HCT116 (cell line): ENCODE data around the gene TCEANC2. TPM values are rescaled to one million over a fixed set of nuclear protein-coding genes. Genes with fewer than 3 reads are reported as not detected.

Experiments
- ATAC-seq: fragments of 200-7000 bp; cut with Tn5 transposase; 2 replicates; pipeline ENCODE4 v1.9.1; 2020; ENCODE audit warnings: mild to moderate bottlenecking, moderate library complexity
- BruUV-seq: library from RNA; stranded (reverse); fragments of 400-500 nt; replicated peaks from 2 replicates; lab custom pipeline; 2021; lab: Mats Ljungman, UMichigan
- CTCF ChIA-PET: fragments of 300-600 bp; sonication (Branson Sonifier 250); formaldehyde crosslinking; loops from one replicate; lab custom pipeline; 2021; ENCODE audit warnings: antibody characterized with exemption; lab: Charles Lee
- POLR2A ChIA-PET: fragments of 300-600, 350-600 bp; sonication (Branson Sonifier 250); formaldehyde crosslinking; loops from one replicate; lab custom pipeline; 2021; ENCODE audit warnings: antibody characterized with exemption; lab: Charles Lee
- RAD21 ChIA-PET, 2 experiments: fragments of 300-600 bp; sonication (Branson Sonifier 250); formaldehyde crosslinking; loops; one replicate each; lab custom pipeline; 2023; ENCODE audit warnings: low total read pairs in 2 of 2; ENCODE audit not compliant: uncharacterized antibody in 2 of 2, unreplicated experiment in 2 of 2, low non-redundant PET in 1 of 2; lab: Charles Lee
- DNase-seq: peaks from one replicate; pipeline ENCODE4 v3.0.0-alpha.2; 2010; ENCODE audit warnings: low read depth, low spot score
- H2AFZ ChIP-seq: fragments of 200-600 bp; shearing (Covaris generic), sonication (generic); 2 replicates; pipeline ENCODE4 v1.6.1; 2017; ENCODE audit warnings: low read depth, mixed run types, mixed read lengths, antibody characterized with exemption, low read length; ENCODE audit not compliant: poor library complexity, severe bottlenecking
- H3K27ac ChIP-seq: 2 replicates; pipeline ENCODE4 v1.5.1; 2012; ENCODE audit warnings: low read depth, low read length
- H3K27me3 ChIP-seq: fragments of 200-600 bp; sonication (generic); 2 replicates; pipeline ENCODE4 v1.6.1; 2016; ENCODE audit warnings: mixed run types, low read length, mixed read lengths; ENCODE audit not compliant: insufficient read depth
- H3K36me3 ChIP-seq, 2 experiments: fragments of 200-500 bp in 1 of 2; fragments of 200-600 bp in 1 of 2; sonication (Bioruptor generic) in 1 of 2; sonication (generic) in 1 of 2; 2 replicates each; pipeline versions ENCODE4 v1.5.1 to v1.6.1; 2014 to 2016; ENCODE audit warnings: low read length in 2 of 2, inconsistent platforms in 1 of 2, mixed read lengths in 1 of 2, mixed run types in 1 of 2; ENCODE audit not compliant: insufficient read depth in 2 of 2, control insufficient read depth in 1 of 2
- H3K4me1 ChIP-seq, 2 experiments: fragments of 200-600 bp in 1 of 2; sonication (generic) in 1 of 2; 2 replicates each; pipeline versions ENCODE4 v1.5.1 to v1.6.1; 2012 to 2017; ENCODE audit warnings: low read length in 2 of 2, inconsistent platforms in 1 of 2, mild to moderate bottlenecking in 1 of 2, mixed read lengths in 1 of 2, mixed run types in 1 of 2, moderate library complexity in 1 of 2; ENCODE audit not compliant: insufficient read depth in 2 of 2, control insufficient read depth in 1 of 2
- H3K4me2 ChIP-seq: fragments of 200-600 bp; sonication (generic); 2 replicates; pipeline ENCODE4 v1.6.1; 2017; ENCODE audit warnings: mixed run types, low read length, mixed read lengths
- H3K4me3 ChIP-seq, 2 experiments: fragments of 200-600 bp in 1 of 2; sonication (generic) in 1 of 2; replicated peaks in 1 of 2; 2 replicates each; pipeline ENCODE4 v1.5.1; 2011 to 2016; ENCODE audit warnings: low read length in 2 of 2, control low read depth in 1 of 2, low read depth in 1 of 2, mild to moderate bottlenecking in 1 of 2, mixed read lengths in 1 of 2, mixed run types in 1 of 2
- H3K79me2 ChIP-seq: fragments of 200-600 bp; sonication (generic); 2 replicates; pipeline ENCODE4 v1.6.1; 2017; ENCODE audit warnings: mild to moderate bottlenecking, mixed run types, low read length, moderate library complexity, mixed read lengths; ENCODE audit not compliant: insufficient read depth
- H3K9ac ChIP-seq: fragments of 200-600 bp; sonication (generic); 2 replicates; pipeline ENCODE4 v1.6.1; 2016; ENCODE audit warnings: low read length, mixed read lengths
- H3K9me2 ChIP-seq: fragments of 200-600 bp; sonication (generic), shearing (Covaris generic); 2 replicates; pipeline ENCODE4 v1.6.1; 2017; ENCODE audit warnings: mixed run types, mild to moderate bottlenecking, moderate library complexity; ENCODE audit not compliant: insufficient read depth
- H3K9me3 ChIP-seq, 2 experiments: fragments of 200-500 bp in 1 of 2; fragments of 200-600 bp in 1 of 2; sonication (Bioruptor generic) in 1 of 2; sonication (generic) in 1 of 2; 2 replicates each; pipeline ENCODE4 v1.6.1; 2014 to 2017; ENCODE audit warnings: low read length in 2 of 2, mixed read lengths in 2 of 2, inconsistent platforms in 1 of 2, low read depth in 1 of 2, mild to moderate bottlenecking in 1 of 2, mixed run types in 1 of 2, moderate library complexity in 1 of 2; ENCODE audit not compliant: control insufficient read depth in 1 of 2, insufficient read depth in 1 of 2
- H4K20me1 ChIP-seq: fragments of 200-600 bp; sonication (generic), shearing (Covaris generic); 2 replicates; pipeline ENCODE4 v1.6.1; 2017; ENCODE audit warnings: mixed run types, mild to moderate bottlenecking, moderate library complexity; ENCODE audit not compliant: insufficient read depth
- CTCF ChIP-seq, 3 experiments: fragments of 200-600 bp in 1 of 3; sonication (generic) in 1 of 3; IDR thresholded peaks in 2 of 3; conservative IDR thresholded peaks in 1 of 3; 2 replicates each; pipeline ENCODE4 v1.5.1; 2012 to 2017; ENCODE audit warnings: low read depth in 2 of 3, low read length in 2 of 3, antibody characterized with exemption in 1 of 3, borderline replicate concordance in 1 of 3, control low read depth in 1 of 3, mild to moderate bottlenecking in 1 of 3, mixed read lengths in 1 of 3, mixed run types in 1 of 3, moderate library complexity in 1 of 3; ENCODE audit not compliant: insufficient read depth in 1 of 3
- ELF1 ChIP-seq: IDR thresholded peaks from 2 replicates; pipeline ENCODE4 v1.6.1; 2012; ENCODE audit warnings: low read depth, borderline replicate concordance
- EZH2 ChIP-seq: fragments of 200-600 bp; sonication (generic); IDR thresholded peaks from 2 replicates; pipeline ENCODE4 v1.6.1; 2017; ENCODE audit warnings: antibody characterized with exemption, mixed run types
- POLR2AphosphoS5 ChIP-seq: IDR thresholded peaks from 2 replicates; pipeline ENCODE4 v1.6.1; 2011; ENCODE audit warnings: mild to moderate bottlenecking, low read depth, low read length, moderate library complexity
- RAD21 ChIP-seq: IDR thresholded peaks from 2 replicates; pipeline ENCODE4 v1.6.1; 2012; ENCODE audit warnings: low read depth, mild to moderate bottlenecking
- SIN3A ChIP-seq: IDR thresholded peaks from 2 replicates; pipeline ENCODE4 v1.6.1; 2012; ENCODE audit warnings: low read depth
- YY1 ChIP-seq: IDR thresholded peaks from 2 replicates; pipeline ENCODE4 v1.6.1; 2011; ENCODE audit warnings: low read length, low read depth, moderate library complexity, mild to moderate bottlenecking; ENCODE audit not compliant: insufficient replicate concordance; ENCODE audit errors: extremely low read depth
- ZFX ChIP-seq: fragments of 450-650 bp; IDR thresholded peaks from 2 replicates; pipeline ENCODE4 v1.6.1; 2017
- ZNF274 ChIP-seq: fragments of 200-500 bp; sonication (Bioruptor generic); IDR thresholded peaks from 2 replicates; pipeline ENCODE4 v1.6.1; 2014; ENCODE audit warnings: mild to moderate bottlenecking, low read depth, low read length, inconsistent platforms
- intact Hi-C: fragments of 100-400 bp; cut with micrococcal nuclease; formaldehyde crosslinking; loops from 2 replicates; pipeline ENCODE4 v1.10.0; 2022
- total RNA-seq: library from RNA; stranded (reverse); gene quantifications from one replicate; pipeline ENCODE4 v1.2.1, GENCODE V29; 2021; ENCODE audit not compliant: unreplicated experiment

TCEANC2 gene
- total RNA-seq, 1 experiment from 2014 or later = 5.4 TPM

- TF ChIP-seq YY1 (no peak), SIN3A (no peak), RAD21 (no peak)
These were observed 97.6 kb downstream of the TCEANC2 start (continued) for GRCh38 chr1:54151013-54151412.

GRCh38 chr1:54152696-54153095, 99.3 kb downstream of the TCEANC2 start, which contains the start of gene CDCP2:
CDCP2 (minus strand) TSS chr1:54153000; CDS start chr1:54152922, 78 bp downstream.
- no peak for DNase-seq
- Histone ChIP-seq H3K27ac (no peak within 1 kb of the TSS), H3K79me2 (no peaks in the 10 kb centered on the region), H3K27me3 (no peaks in the 10 kb centered on the region), H3K36me3 (no peaks in the 10 kb centered on the region), H3K9me2 (no peaks in the 10 kb centered on the region), H4K20me1 (no peaks in the 10 kb centered on the region), H3K9ac (no peak within 1 kb of the TSS), H3K4me2 (no peak within 1 kb of the TSS), H2AFZ (no peak within 1 kb of the TSS), H3K4me3 (no peak within 1 kb of the TSS), H3K9me3 (no peaks in the 10 kb centered on the region), H3K4me1 (peaks cover 8 to 14% of the 10 kb centered on the region in 2 experiments)
- no peak for TF ChIP-seq ELF1
- no peak for TF ChIP-seq RAD21
- no peak for TF ChIP-seq POLR2AphosphoS5
- no peak for TF ChIP-seq ZNF274
- no peak for TF ChIP-seq SIN3A
- TF ChIP-seq EZH2 = no peak
- no peak for TF ChIP-seq CTCF (IDR thresholded peaks at IDR 0.05 in 2 of 3, conservative IDR thresholded peaks at IDR 0.05 in 1 of 3; ENCODE audit: borderline replicate concordance in 1 of 3, insufficient read depth in 1 of 3, low read depth in 2 of 3, low read length in 2 of 3)
- no peak for TF ChIP-seq ZFX
- ChIA-PET POLR2A (no interaction called here), CTCF (no interaction called here), RAD21 (no interaction called here)
- no peak for ATAC-seq
- BruUV-seq = no TSS peak
- intact Hi-C loops = no loop called here
